ACC112 (cell line): Measurements from ENCODE around the gene CATSPER2.
"Not testable (repeated sequence)": the region's sequence is repeated elsewhere in the genome, so short reads cannot be mapped to it uniquely, and the experiment has no call there.

ENCODE experiments used
- H2AFZ ChIP-seq: fragments of 200-600 bp; sonication (generic); one replicate; pipeline ENCODE4 v1.6.0; 2017; ENCODE audit warnings: antibody characterized with exemption, low read length; ENCODE audit not compliant: unreplicated experiment
- H3K27ac ChIP-seq: fragments of 200-600 bp; sonication (generic); 2 replicates; pipeline ENCODE4 v1.5.1; 2014; ENCODE audit warnings: low read depth, mild to moderate bottlenecking, antibody characterized with exemption, low read length, moderate library complexity
- H3K27me3 ChIP-seq: fragments of 200-600 bp; sonication (generic); 2 replicates; pipeline ENCODE4 v1.6.1; 2014; ENCODE audit warnings: mild to moderate bottlenecking, antibody characterized with exemption, low read length, moderate library complexity, mixed read lengths; ENCODE audit not compliant: insufficient read depth
- H3K36me3 ChIP-seq: fragments of 200-600 bp; sonication (generic); 2 replicates; pipeline ENCODE4 v1.6.1; 2016; ENCODE audit warnings: mild to moderate bottlenecking, antibody characterized with exemption, low read length, moderate library complexity, mixed read lengths; ENCODE audit not compliant: insufficient read depth
- H3K4me1 ChIP-seq: fragments of 200-600 bp; sonication (generic); one replicate; pipeline ENCODE4 v1.6.1; 2016; ENCODE audit warnings: low read length, mixed read lengths; ENCODE audit not compliant: insufficient read depth, unreplicated experiment, control insufficient read depth
- H3K4me3 ChIP-seq: fragments of 200-600 bp; sonication (generic); 2 replicates; pipeline ENCODE4 v1.5.1; 2014; ENCODE audit warnings: mild to moderate bottlenecking, low read depth, low read length
- H3K79me2 ChIP-seq: fragments of 200-600 bp; sonication (generic); one replicate; pipeline ENCODE4 v1.6.0; 2016; ENCODE audit warnings: low read length; ENCODE audit not compliant: control insufficient read depth, unreplicated experiment, insufficient read depth

The CATSPER2 gene

GRCh38 chr15:43638464-43639204, 10.0 kb downstream of the CATSPER2 start:
- not testable (repeated sequence) for H3K79me2 ChIP-seq, H3K4me1 ChIP-seq, H3K36me3 ChIP-seq, H2AFZ ChIP-seq, H3K27ac ChIP-seq, H3K27me3 ChIP-seq, H3K4me3 ChIP-seq

DNA sequence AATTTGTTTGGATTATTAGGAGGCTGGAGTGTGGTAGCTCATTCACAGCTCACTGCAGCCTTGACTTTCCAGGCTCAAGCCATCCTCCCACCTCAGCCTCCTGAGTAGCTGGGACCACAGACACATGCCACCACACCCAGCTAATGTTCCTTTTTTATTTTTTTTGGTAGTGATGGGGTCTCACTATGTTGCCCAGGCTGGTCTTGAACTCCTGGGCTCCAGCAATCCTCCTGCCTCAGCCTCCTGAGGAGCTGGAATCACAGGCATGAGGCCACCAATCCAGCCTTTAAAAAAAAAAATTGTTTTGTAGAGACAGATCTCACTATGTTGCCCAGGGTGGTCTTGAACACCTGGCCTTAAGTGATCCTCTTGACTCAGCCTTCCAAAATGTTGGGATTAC, 21.7 kb downstream of the CATSPER2 start:
- H2AFZ ChIP-seq, H3K4me3 ChIP-seq, H3K36me3 ChIP-seq, H3K27me3 ChIP-seq, H3K27ac ChIP-seq, H3K4me1 ChIP-seq, H3K79me2 ChIP-seq: not testable (repeated sequence)

GRCh38 chr15:43625106-43625505, 23.5 kb downstream of the CATSPER2 start:
- Histone ChIP-seq H3K27ac (no peak overlapping the region), H3K36me3 (no peaks in the 10 kb centered on the region), H3K4me1 (no peaks in the 10 kb centered on the region), H2AFZ (no peak overlapping the region), H3K27me3 (peaks cover 3% of the 10 kb centered on the region; the same call in 1 of the 2 replicates), H3K79me2 (no peaks in the 10 kb centered on the region), H3K4me3 (no peak overlapping the region)

- H3K36me3 ChIP-seq, H3K4me1 ChIP-seq, H3K27me3 ChIP-seq, H3K27ac ChIP-seq, H2AFZ ChIP-seq, H3K4me3 ChIP-seq, H3K79me2 ChIP-seq: not testable (repeated sequence)
Observed at GRCh38 chr15:43622068-43622799, 26.4 kb downstream of the CATSPER2 start.

GRCh38 chr15:43618700-43619099, 29.9 kb downstream of the CATSPER2 start, which contains the start of gene STRC:
Gene STRC, minus strand, starts transcription at chr15:43618800. Its CDS starts 78 bp downstream, at chr15:43618722.
- H3K79me2 ChIP-seq, H3K36me3 ChIP-seq, H3K27ac ChIP-seq, H3K27me3 ChIP-seq, H3K4me1 ChIP-seq, H2AFZ ChIP-seq, H3K4me3 ChIP-seq: not testable (repeated sequence)

GRCh38 chr15:43617750-43618149, 30.9 kb downstream of the CATSPER2 start:
- not testable (repeated sequence) for H3K4me1 ChIP-seq, H3K4me3 ChIP-seq, H3K27me3 ChIP-seq, H3K79me2 ChIP-seq, H2AFZ ChIP-seq, H3K27ac ChIP-seq, H3K36me3 ChIP-seq

- not testable (repeated sequence) for H2AFZ ChIP-seq, H3K36me3 ChIP-seq, H3K4me3 ChIP-seq, H3K27ac ChIP-seq, H3K4me1 ChIP-seq, H3K79me2 ChIP-seq
- H3K27me3 ChIP-seq: peaks cover 30% of the 10 kb centered on the region
Observed at GRCh38 chr15:43602233-43602632, 46.4 kb downstream of the CATSPER2 start.

DNA sequence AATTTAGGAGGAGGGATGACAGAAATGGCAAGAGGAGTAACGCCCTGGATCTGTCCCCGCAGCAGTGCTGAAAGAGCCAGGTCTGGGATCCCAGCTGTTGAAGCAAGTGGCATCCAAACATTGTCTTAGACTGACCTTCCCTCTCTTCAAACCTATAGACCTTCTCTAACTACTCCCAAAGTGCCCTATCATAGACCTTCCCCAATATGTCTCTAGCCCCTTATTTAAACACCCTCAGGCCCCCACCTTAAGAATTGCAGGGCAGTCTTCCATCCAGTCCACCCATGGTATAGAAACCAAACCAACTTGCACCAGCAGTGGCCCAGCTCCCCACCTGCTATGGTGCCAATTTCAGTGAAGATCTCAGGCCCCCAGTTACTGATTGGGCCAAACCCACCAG, 48.4 kb downstream of the CATSPER2 start:
- H3K4me3 ChIP-seq, H3K27ac ChIP-seq, H2AFZ ChIP-seq, H3K79me2 ChIP-seq, H3K36me3 ChIP-seq, H3K4me1 ChIP-seq: not testable (repeated sequence)
- peaks cover 35% of the 10 kb centered on the region for H3K27me3 ChIP-seq

GRCh38 chr15:43599131-43599530, 49.5 kb downstream of the CATSPER2 start:
- not testable (repeated sequence) for H3K36me3 ChIP-seq, H3K4me1 ChIP-seq, H3K27ac ChIP-seq, H2AFZ ChIP-seq, H3K4me3 ChIP-seq, H3K79me2 ChIP-seq
- H3K27me3 ChIP-seq: peaks cover 35% of the 10 kb centered on the region

DNA sequence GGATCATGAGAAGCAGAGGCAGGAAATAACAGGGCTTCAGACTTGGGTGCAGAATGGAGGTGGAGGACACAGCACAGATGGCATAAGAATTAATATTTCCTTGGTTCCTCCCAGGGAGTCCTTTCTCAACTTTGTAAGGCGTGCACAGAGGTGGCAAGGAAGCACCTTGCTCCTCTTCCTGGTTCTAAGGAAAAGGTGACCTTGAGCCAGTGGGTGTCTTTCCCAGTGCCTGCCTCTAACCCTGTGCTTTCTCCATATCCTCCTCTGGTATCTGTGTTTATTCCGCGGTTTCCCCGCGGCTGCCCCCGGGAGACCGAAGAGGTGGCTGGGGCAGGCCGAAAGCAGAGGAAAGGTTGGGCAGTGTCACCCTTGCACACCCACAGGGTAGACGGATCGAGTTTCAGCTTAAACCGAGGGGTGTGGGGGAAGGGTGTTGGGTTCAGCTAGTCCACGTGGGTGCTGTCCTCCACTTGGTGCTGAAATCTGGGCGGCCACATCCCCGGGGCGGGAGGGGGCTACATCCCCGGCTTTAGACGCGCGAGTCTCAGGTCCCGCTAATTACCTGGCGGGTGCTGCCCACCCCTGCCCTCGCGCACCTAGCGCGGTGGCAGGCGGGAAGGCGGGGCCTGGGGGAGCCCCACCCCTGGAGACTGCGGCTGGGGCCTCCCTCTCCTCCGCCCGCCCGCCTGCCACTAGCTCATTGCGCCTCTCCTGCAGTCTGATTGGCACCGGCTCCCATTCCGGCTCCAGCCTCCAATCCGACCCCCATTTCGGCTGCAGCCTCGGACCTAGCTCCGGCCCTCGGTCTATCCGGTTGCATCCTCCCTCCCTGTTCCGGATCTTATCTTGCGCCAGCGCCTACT, 55.1 kb downstream of the CATSPER2 start, which contains the start of gene CKMT1B:
TSS of gene CKMT1B (plus strand) at position 700 of the 863 bp plus-strand sequence. CDS start 192 bp downstream, outside the sequence.
- not testable (repeated sequence) for H3K79me2 ChIP-seq, H3K27ac ChIP-seq, H3K4me3 ChIP-seq, H3K4me1 ChIP-seq, H2AFZ ChIP-seq, H3K36me3 ChIP-seq
- H3K27me3 ChIP-seq: peaks cover 11% of the 10 kb centered on the region
